HepG2 (cell line): ENCODE measurements around the gene ACYP2. TPM values are rescaled to one million over a fixed set of nuclear protein-coding genes. Genes with fewer than 3 reads are reported as not detected.

Experiments used
- FOXO1 ChIP-seq: sonication (generic); formaldehyde crosslinking; IDR thresholded peaks from 2 replicates; pipeline ENCODE4 v1.4.0; 2020; ENCODE audit warnings: missing genetic modification reagents
- KDM5B ChIP-seq: sonication (generic); formaldehyde crosslinking; IDR thresholded peaks from 2 replicates; pipeline ENCODE4 v1.4.0; 2020; ENCODE audit warnings: missing genetic modification reagents, mild to moderate bottlenecking, borderline replicate concordance
- MTA3 ChIP-seq: sonication (generic); formaldehyde crosslinking; IDR thresholded peaks from 2 replicates; pipeline ENCODE4 v1.4.0; 2020; ENCODE audit warnings: missing genetic modification reagents
- MYNN ChIP-seq: sonication (generic); formaldehyde crosslinking; IDR thresholded peaks from 2 replicates; pipeline ENCODE4 v1.4.0; 2020; ENCODE audit warnings: mild to moderate bottlenecking, low read depth, missing genetic modification reagents
- NONO ChIP-seq, 2 experiments: fragments of 450-650 bp in 1 of 2; sonication (generic) in 1 of 2; formaldehyde crosslinking in 1 of 2; IDR thresholded peaks in 1 of 2; conservative IDR thresholded peaks in 1 of 2; 2 replicates each; pipeline versions ENCODE4 v1.6.1 to v1.8.0; 2017 to 2022; ENCODE audit warnings: mild to moderate bottlenecking in 1 of 2, missing genetic modification reagents in 1 of 2, moderate library complexity in 1 of 2
- POLR2AphosphoS5 ChIP-seq: IDR thresholded peaks from 2 replicates; pipeline ENCODE4 v1.6.1; 2012; ENCODE audit warnings: low read depth, low read length
- RARG ChIP-seq: sonication (generic); formaldehyde crosslinking; IDR thresholded peaks from 2 replicates; pipeline ENCODE4 v1.4.0; 2020; ENCODE audit warnings: low read depth, mild to moderate bottlenecking, missing genetic modification reagents
- ZNF260 ChIP-seq: sonication (generic); formaldehyde crosslinking; IDR thresholded peaks from 2 replicates; pipeline ENCODE4 v1.4.0; 2020; ENCODE audit warnings: missing genetic modification reagents, low read depth, mild to moderate bottlenecking, borderline replicate concordance
- ZNF781 ChIP-seq: sonication (generic); formaldehyde crosslinking; IDR thresholded peaks from 2 replicates; pipeline ENCODE4 v1.5.1; 2020; ENCODE audit warnings: borderline replicate concordance, mild to moderate bottlenecking, missing genetic modification reagents; ENCODE audit errors: not compliant biosample characterization
- ZSCAN30 ChIP-seq: sonication (generic); formaldehyde crosslinking; IDR thresholded peaks from 2 replicates; pipeline ENCODE4 v1.5.0; 2020; ENCODE audit warnings: mild to moderate bottlenecking, missing genetic modification reagents
- polyA plus RNA-seq, 8 experiments: library from polyadenylated mRNA; depleted of rRNA in 3 of 8; stranded (reverse) in 7 of 8; unstranded in 1 of 8; fragments of >200 nt; fragmentation: Illumina TruSeq in 4 of 8; extraction: Trizol in 4 of 8; gene quantifications; 2 replicates each; pipeline versions ENCODE4 v1.2.1 to v1.2.3, GENCODE V29; 2011 to 2016; ENCODE audit warnings: low read depth in 4 of 8, missing spikeins in 1 of 8, mixed read lengths in 1 of 8; ENCODE audit not compliant: insufficient read depth in 1 of 8
- total RNA-seq, 5 experiments: library from RNA; depleted of rRNA; stranded (reverse); fragments of >200 nt; fragmentation: Illumina TruSeq; extraction: Trizol; gene quantifications; 2 replicates each; pipeline ENCODE4 v1.2.3, GENCODE V29; 2016; ENCODE audit warnings: low read depth in 1 of 5
- TF ChIP-seq, protein P1 (sequence below), 2 experiments: sonication (generic) in 1 of 2; formaldehyde crosslinking in 1 of 2; IDR thresholded peaks; 2 replicates each; pipeline versions ENCODE4 v1.4.0 to v1.6.1; 2018 to 2020; ENCODE audit warnings: missing genetic modification reagents in 2 of 2, borderline replicate concordance in 1 of 2, low read depth in 1 of 2, mild to moderate bottlenecking in 1 of 2, missing biosample characterization in 1 of 2
- TF ChIP-seq, protein P2 (sequence below): sonication (generic); formaldehyde crosslinking; IDR thresholded peaks from 2 replicates; pipeline ENCODE4 v1.5.0; 2020; ENCODE audit warnings: missing genetic modification reagents, mild to moderate bottlenecking, borderline replicate concordance
- TF ChIP-seq, protein P3 (sequence below): sonication (generic); formaldehyde crosslinking; IDR thresholded peaks from 2 replicates; pipeline ENCODE4 v1.4.0; 2020; ENCODE audit warnings: missing genetic modification reagents
- TF ChIP-seq, protein P4 (sequence below): IDR thresholded peaks from 2 replicates; pipeline ENCODE4 v1.6.1; 2016; ENCODE audit warnings: low read depth
- TF ChIP-seq, protein P5 (sequence below): sonication (generic); formaldehyde crosslinking; IDR thresholded peaks from 2 replicates; pipeline ENCODE4 v1.4.0; 2020; ENCODE audit warnings: missing genetic modification reagents

The ACYP2 gene
- total and polyA plus RNA-seq, 2 of the 13 experiments (the other 11 are each of a cell fraction or from before 2014, with no cell fraction given) = 12.3 to 12.7 TPM

DNA sequence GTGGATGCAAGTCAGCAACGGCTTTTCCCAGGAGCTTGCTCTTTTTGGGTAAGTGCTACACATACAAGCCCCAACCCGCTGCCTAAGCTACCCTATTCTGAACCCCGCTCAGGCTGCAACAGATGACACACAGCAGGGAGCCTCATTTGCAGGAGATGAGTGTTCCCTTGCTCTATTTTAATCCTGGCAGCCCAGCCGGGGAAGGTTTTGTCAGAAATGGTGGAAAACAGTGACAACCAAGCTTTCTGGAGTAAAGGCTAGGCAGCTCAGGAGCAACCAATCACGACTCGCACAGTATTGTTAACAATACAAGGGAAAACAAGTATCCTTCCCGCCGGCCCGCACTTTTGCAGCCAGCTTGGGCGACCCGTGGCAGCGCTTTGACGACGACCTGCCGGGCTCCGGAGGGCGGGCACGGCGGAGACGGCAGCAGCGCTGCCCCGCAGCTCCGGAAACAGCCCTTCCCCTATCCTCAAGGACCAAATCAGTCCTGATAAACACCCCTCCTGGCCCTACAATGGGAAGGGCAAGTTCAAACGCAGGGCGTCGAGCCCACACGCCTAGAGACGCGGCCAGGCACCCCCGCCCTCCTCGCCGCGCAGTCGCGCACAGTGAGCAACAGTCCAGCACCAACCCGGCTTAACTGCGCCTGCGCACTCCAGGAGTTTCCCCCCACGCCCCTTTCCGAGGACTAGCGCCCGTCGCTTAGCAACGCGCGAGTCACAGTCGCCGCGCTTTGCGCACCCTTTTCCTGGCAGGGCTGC, 214.9 kb downstream of the ACYP2 start (continued):
- TF ChIP-seq, protein P1, sequence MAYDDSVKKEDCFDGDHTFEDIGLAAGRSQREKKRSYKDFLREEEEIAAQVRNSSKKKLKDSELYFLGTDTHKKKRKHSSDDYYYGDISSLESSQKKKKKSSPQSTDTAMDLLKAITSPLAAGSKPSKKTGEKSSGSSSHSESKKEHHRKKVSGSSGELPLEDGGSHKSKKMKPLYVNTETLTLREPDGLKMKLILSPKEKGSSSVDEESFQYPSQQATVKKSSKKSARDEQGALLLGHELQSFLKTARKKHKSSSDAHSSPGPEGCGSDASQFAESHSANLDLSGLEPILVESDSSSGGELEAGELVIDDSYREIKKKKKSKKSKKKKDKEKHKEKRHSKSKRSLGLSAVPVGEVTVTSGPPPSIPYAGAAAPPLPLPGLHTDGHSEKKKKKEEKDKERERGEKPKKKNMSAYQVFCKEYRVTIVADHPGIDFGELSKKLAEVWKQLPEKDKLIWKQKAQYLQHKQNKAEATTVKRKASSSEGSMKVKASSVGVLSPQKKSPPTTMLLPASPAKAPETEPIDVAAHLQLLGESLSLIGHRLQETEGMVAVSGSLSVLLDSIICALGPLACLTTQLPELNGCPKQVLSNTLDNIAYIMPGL (CRISPR knock-in tag; IDR thresholded peaks at IDR 0.05; ENCODE audit: borderline replicate concordance in 1 of 2, low read depth in 1 of 2) = peak; percentile 40 to 83; a peak in 3 of 4 replicates
- 0 out of 2 replicates have a peak, but pooled peaks have one; percentile 87 for TF ChIP-seq MYNN (CRISPR knock-in tag)
- no peak for TF ChIP-seq NONO (IDR thresholded peaks at IDR 0.05)
- TF ChIP-seq NONO (CRISPR knock-in tag; conservative IDR thresholded peaks at IDR 0.05) = peak; percentile 77
- peak; percentile 89 for TF ChIP-seq POLR2AphosphoS5
- TF ChIP-seq RARG (CRISPR knock-in tag) = 0 out of 2 replicates have a peak, but pooled peaks have one; percentile 78
- no peak for TF ChIP-seq MTA3
- peak; percentile 99 for TF ChIP-seq KDM5B (CRISPR knock-in tag)
- no peak for TF ChIP-seq ZSCAN30
- TF ChIP-seq, protein P2, sequence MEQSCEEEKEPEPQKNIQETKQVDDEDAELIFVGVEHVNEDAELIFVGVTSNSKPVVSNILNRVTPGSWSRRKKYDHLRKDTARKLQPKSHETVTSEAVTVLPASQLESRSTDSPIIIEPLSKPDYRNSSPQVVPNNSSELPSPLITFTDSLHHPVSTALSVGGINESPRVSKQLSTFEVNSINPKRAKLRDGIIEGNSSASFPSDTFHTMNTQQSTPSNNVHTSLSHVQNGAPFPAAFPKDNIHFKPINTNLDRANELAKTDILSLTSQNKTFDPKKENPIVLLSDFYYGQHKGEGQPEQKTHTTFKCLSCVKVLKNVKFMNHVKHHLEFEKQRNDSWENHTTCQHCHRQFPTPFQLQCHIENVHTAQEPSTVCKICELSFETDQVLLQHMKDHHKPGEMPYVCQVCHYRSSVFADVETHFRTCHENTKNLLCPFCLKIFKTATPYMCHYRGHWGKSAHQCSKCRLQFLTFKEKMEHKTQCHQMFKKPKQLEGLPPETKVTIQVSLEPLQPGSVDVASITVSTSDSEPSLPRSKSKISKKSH = peak; percentile 93
- TF ChIP-seq, protein P3, sequence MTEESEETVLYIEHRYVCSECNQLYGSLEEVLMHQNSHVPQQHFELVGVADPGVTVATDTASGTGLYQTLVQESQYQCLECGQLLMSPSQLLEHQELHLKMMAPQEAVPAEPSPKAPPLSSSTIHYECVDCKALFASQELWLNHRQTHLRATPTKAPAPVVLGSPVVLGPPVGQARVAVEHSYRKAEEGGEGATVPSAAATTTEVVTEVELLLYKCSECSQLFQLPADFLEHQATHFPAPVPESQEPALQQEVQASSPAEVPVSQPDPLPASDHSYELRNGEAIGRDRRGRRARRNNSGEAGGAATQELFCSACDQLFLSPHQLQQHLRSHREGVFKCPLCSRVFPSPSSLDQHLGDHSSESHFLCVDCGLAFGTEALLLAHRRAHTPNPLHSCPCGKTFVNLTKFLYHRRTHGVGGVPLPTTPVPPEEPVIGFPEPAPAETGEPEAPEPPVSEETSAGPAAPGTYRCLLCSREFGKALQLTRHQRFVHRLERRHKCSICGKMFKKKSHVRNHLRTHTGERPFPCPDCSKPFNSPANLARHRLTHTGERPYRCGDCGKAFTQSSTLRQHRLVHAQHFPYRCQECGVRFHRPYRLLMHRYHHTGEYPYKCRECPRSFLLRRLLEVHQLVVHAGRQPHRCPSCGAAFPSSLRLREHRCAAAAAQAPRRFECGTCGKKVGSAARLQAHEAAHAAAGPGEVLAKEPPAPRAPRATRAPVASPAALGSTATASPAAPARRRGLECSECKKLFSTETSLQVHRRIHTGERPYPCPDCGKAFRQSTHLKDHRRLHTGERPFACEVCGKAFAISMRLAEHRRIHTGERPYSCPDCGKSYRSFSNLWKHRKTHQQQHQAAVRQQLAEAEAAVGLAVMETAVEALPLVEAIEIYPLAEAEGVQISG (CRISPR knock-in tag) = peak; percentile 79
- TF ChIP-seq FOXO1 (CRISPR knock-in tag) = peak; percentile 64; the same call in 1 of the 2 replicates
- TF ChIP-seq ZNF781 (CRISPR knock-in tag) = peak; percentile 96
- TF ChIP-seq ZNF260 = no peak
- TF ChIP-seq, protein P4, sequence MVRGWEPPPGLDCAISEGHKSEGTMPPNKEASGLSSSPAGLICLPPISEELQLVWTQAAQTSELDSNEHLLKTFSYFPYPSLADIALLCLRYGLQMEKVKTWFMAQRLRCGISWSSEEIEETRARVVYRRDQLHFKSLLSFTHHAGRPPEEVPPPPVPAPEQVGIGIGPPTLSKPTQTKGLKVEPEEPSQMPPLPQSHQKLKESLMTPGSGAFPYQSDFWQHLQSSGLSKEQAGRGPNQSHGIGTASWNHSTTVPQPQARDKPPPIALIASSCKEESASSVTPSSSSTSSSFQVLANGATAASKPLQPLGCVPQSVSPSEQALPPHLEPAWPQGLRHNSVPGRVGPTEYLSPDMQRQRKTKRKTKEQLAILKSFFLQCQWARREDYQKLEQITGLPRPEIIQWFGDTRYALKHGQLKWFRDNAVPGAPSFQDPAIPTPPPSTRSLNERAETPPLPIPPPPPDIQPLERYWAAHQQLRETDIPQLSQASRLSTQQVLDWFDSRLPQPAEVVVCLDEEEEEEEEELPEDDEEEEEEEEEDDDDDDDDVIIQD (CRISPR knock-in tag) = peak; percentile 35; the same call in 1 of the 2 replicates
- TF ChIP-seq, protein P5, sequence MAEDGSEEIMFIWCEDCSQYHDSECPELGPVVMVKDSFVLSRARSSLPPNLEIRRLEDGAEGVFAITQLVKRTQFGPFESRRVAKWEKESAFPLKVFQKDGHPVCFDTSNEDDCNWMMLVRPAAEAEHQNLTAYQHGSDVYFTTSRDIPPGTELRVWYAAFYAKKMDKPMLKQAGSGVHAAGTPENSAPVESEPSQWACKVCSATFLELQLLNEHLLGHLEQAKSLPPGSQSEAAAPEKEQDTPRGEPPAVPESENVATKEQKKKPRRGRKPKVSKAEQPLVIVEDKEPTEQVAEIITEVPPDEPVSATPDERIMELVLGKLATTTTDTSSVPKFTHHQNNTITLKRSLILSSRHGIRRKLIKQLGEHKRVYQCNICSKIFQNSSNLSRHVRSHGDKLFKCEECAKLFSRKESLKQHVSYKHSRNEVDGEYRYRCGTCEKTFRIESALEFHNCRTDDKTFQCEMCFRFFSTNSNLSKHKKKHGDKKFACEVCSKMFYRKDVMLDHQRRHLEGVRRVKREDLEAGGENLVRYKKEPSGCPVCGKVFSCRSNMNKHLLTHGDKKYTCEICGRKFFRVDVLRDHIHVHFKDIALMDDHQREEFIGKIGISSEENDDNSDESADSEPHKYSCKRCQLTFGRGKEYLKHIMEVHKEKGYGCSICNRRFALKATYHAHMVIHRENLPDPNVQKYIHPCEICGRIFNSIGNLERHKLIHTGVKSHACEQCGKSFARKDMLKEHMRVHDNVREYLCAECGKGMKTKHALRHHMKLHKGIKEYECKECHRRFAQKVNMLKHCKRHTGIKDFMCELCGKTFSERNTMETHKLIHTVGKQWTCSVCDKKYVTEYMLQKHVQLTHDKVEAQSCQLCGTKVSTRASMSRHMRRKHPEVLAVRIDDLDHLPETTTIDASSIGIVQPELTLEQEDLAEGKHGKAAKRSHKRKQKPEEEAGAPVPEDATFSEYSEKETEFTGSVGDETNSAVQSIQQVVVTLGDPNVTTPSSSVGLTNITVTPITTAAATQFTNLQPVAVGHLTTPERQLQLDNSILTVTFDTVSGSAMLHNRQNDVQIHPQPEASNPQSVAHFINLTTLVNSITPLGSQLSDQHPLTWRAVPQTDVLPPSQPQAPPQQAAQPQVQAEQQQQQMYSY = no peak; the same call in 1 of the 2 replicates
